NCI-H345 treated with DMSO at 0.1 percent for 48 hours (cell line): Measurements from ENCODE around the gene STAT5A.
"Not testable (repeated sequence)": the region's sequence is repeated elsewhere in the genome, so short reads cannot be mapped to it uniquely, and the experiment has no call there.

Experiments used
- DNase-seq: peaks from one replicate; lab custom pipeline; 2025; ENCODE audit not compliant: unreplicated experiment; lab: John Stamatoyannopoulos, UW

The STAT5A gene

DNA sequence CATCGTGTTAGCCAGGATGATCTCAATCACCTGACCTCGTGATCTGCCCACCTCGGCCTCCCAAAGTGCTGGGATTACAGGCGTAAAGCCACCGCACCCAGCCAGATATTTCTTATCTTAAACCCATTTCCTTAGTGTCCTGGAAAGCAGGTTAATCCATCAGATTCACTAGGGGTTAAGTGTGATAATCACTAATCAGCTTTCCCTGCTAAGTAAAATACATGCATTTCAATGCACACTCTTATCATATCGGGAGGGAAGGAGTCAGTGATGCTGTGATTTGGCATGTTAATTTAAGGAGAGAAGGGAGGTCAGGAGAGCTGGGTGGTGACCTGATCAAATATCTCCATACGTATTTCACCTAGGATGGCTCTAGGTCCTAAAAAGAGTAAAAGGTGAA is 70.8 kb downstream of the STAT5A start:
- DNase-seq: no peak

GRCh38 chr17:42360388-42360787 is 72.1 kb downstream of the STAT5A start:
- DNase-seq: not testable (repeated sequence)
